AG04450 (cell line): ENCODE measurements around the gene MTUS2. TPM values are rescaled to one million over a fixed set of nuclear protein-coding genes. Genes with fewer than 3 reads are reported as not detected.

Experiments used
- CTCF ChIA-PET: fragments of 300-600, 350-600 bp; formaldehyde crosslinking; extraction: SDS; loops from one replicate; lab custom pipeline; 2022; ENCODE audit warnings: antibody characterized with exemption, inconsistent platforms; lab: Charles Lee
- POLR2A ChIA-PET: fragments of 350-600 bp; formaldehyde crosslinking; extraction: SDS; loops from one replicate; lab custom pipeline; 2021; ENCODE audit warnings: antibody characterized with exemption, inconsistent platforms; lab: Yijun Ruan, JAX
- DNase-seq: peaks from one replicate; pipeline ENCODE4 v3.0.0-alpha.2; 2011; ENCODE audit warnings: low read depth, low spot score
- H3K27ac ChIP-seq: one replicate; pipeline ENCODE4 v1.5.1; 2012; ENCODE audit warnings: low read depth, low read length, control low read depth
- H3K27me3 ChIP-seq: one replicate; pipeline ENCODE4 v1.6.0; 2012; ENCODE audit warnings: low read length; ENCODE audit not compliant: control insufficient read depth, insufficient read depth
- H3K4me3 ChIP-seq: 2 replicates; pipeline ENCODE4 v1.5.1; 2011; ENCODE audit warnings: mild to moderate bottlenecking, low read depth, low read length, control low read depth
- H3K9me3 ChIP-seq: 2 replicates; pipeline ENCODE4 v1.5.1; 2012; ENCODE audit warnings: low read length; ENCODE audit not compliant: control insufficient read depth, insufficient read depth
- CTCF ChIP-seq: IDR thresholded peaks from 2 replicates; pipeline ENCODE4 v1.5.1; 2011; ENCODE audit warnings: low read depth, low read length, control low read depth, inconsistent platforms
- polyA plus RNA-seq: library from polyadenylated mRNA; depleted of rRNA; stranded (reverse); fragments of >200 nt; gene quantifications from 2 replicates; pipeline ENCODE4 v1.2.3, GENCODE V29; 2011

The MTUS2 gene
- polyA plus RNA-seq, 1 experiment, result 0.02 TPM

DNA sequence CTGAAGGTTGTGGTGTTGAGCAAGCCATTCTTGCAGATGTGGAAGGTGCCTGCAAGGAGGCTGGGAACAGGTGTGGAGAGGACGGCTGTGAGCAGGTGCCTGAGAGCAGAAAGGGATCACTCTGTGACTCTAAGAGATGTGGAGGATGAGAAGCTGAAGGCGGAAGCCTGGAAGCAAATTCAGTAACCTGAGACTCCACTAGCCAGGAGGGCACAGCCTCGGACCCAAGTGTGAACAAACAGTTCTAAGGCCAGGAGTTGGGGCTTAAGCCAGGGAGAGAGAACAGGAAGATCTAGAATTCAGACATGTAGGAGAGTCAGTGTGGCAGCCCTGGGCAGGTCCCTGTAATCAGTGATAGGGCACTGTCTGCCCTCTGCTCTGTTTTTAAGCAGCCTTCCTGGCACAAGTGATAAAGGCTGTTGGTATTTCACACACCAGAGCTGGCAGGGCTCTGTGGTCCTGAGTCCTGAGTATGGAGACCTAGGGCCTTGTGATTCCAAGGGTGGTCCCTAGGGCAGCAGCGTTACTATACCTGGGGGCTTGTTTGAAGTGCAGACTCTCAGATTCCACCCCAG, 644.1 kb downstream of the MTUS2 start:
- DNase-seq, result no peak
- Histone ChIP-seq H3K27me3 (peaks cover 2% of the 10 kb centered on the region), H3K9me3 (no peaks in the 10 kb centered on the region; the same call in 1 of the 2 replicates), H3K27ac (no peak overlapping the region), H3K4me3 (no peak overlapping the region)
- POLR2A ChIA-PET, result no interaction called here
- CTCF ChIA-PET, result interaction anchor here (1.0 kb wide), 1 partner anchor 9 kb away, joined by 4 read pairs; no protein-coding TSS in a partner anchor
- TF ChIP-seq CTCF, result no peak

DNA sequence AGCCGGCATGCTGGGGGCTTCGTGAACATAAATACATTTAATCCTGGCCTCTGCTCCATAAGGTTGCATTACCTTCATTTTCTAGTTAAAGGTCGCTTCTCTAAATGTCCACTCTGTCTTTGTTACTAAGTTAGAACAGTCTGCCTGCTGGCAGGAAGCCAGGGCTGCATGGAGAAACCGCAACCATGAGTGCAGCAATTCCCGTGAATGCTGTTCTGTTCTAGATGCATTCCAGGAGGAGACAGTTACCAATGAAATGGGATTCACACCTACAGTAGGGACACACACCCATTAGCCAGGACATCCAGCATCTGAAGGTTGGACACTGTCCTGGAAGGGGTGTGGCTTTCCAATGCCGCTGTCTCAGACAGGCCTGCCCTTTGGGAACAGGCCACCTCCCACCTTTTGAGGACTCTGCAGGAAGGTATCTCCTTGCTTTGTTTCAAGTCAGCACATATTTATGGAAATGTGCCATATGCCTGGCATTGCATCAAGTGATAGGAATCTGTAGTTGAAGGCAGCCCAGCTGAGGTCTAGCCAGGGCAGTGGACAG, 645.7 kb downstream of the MTUS2 start:
- Histone ChIP-seq H3K27ac (no peak overlapping the region), H3K27me3 (peaks cover 4% of the 10 kb centered on the region), H3K9me3 (no peaks in the 10 kb centered on the region; the same call in 1 of the 2 replicates), H3K4me3 (no peak overlapping the region)
- DNase-seq, result peak; percentile 34
- POLR2A ChIA-PET, result no interaction called here
- TF ChIP-seq CTCF, result no peak
- CTCF ChIA-PET, result no interaction called here

GRCh38 chr13:29471551-29471950, 651.4 kb downstream of the MTUS2 start:
- peaks cover 2% of the 10 kb centered on the region for H3K27me3 ChIP-seq
- H3K4me3 ChIP-seq, result no peak overlapping the region
- POLR2A ChIA-PET, result no interaction called here
- CTCF ChIA-PET, result interaction anchor here (0.6 to 1.8 kb wide), 13 partner anchors 13 to 547 kb away, joined by 3 to 7 read pairs (median 4); no protein-coding TSS in a partner anchor
- H3K27ac ChIP-seq, result no peak overlapping the region
- no peak for TF ChIP-seq CTCF
- no peak for DNase-seq
- no peaks in the 10 kb centered on the region; the same call in 1 of the 2 replicates for H3K9me3 ChIP-seq

DNA sequence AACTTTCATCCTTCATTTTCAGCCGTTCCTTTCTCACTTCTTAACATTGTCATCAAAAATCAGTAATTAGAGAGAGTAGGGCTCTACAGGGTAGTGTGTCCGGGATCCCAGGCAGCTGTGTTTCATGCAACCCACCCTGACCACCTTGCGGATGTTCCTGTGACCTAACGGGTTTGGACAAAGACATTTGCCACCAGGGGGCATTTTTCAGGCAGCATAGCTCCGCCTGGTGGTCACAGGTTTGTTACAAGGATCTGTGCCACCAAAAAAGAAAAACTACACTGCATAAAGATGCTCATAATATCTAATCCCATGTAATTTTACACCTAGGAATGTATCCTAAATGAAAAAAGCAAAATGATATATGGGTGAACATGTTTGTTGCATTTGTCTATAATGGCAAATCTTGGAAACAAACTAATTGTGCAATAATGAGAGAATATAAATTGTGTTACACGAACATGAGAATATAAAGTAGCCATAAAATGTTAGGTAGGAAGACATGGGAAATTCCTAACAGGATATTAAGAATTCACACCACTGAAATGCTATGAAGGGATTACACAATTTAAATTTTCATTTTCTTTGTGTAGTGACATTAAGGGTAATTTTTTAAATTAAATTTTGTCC, 652.3 kb downstream of the MTUS2 start:
- ChIA-PET CTCF (interaction anchor here (0.6 to 1.8 kb wide), 18 partner anchors 8 to 1348 kb away, joined by 3 to 7 read pairs (median 4); no protein-coding TSS in a partner anchor), POLR2A (no interaction called here)
- no peak for DNase-seq
- Histone ChIP-seq H3K9me3 (no peaks in the 10 kb centered on the region; the same call in 1 of the 2 replicates), H3K27me3 (peaks cover 2% of the 10 kb centered on the region), H3K27ac (no peak overlapping the region), H3K4me3 (no peak overlapping the region)
- peak; percentile 98 for TF ChIP-seq CTCF

DNA sequence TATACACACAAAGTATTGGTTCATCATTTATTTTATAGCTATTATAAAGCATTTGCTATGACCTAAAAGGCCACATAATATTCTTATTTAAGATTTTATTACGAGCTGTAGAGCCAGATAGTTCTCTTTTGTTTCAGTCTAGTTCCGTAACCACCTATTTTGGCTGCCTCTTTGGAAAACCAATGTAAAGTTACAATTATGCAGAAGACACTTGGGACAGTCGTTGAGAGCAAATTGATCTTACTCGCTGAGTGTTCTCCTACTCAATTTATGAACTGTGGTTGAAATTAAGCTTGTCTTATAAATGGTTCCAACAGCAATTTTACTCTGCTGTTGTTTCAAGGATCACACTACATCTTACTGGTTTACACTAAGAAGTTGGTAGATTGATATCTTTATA, 653.0 kb downstream of the MTUS2 start:
- Histone ChIP-seq H3K27me3 (peaks cover 2% of the 10 kb centered on the region), H3K27ac (no peak overlapping the region), H3K9me3 (no peaks in the 10 kb centered on the region; the same call in 1 of the 2 replicates), H3K4me3 (no peak overlapping the region)
- POLR2A ChIA-PET, result no interaction called here
- TF ChIP-seq CTCF, result no peak
- no peak for DNase-seq
- CTCF ChIA-PET, result interaction anchor here (0.5 to 1.8 kb wide), 15 partner anchors 9 to 1349 kb away, joined by 3 to 8 read pairs (median 4); no protein-coding TSS in a partner anchor
